ENCODE data around the gene C10orf90.

The C10orf90 gene

DNA sequence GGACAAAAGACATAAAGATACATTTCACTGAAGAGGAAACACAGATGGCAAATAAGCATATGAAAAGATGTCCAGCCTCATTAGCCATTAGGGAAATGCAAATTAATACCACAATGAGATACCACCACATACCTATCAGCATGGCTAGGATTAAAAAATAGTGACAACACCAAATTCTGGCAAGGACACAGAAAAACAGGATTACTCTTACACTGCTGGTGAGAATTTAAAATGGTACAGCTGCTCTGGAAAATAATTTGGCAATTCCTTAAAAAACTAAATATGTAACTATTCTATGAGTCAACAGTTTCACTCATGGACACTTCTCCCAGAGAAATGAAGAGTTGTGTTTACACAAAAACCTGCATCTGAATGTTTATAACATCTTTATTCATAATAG lies 121.1 kb downstream of the C10orf90 start:
- no peak for DNase-seq (ENCODE audit: low read depth)

DNA sequence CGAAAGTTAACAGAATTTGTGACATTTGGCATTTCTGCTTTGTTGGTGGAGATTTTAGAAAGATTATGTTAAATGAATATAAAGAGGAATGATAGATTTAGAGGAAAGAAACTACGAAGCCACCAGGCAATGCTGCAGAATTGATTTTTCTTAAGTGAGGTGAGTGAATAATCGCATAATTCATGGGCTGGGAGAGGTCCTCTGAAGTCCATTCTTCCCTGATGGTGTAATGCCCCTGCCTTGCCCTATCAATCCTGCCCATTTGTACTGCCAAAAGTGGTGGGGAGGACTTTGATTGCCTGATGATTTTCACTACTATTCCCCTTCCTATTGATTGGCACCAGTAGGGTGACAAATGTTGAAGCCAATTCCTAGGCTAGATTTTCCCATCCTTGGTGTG lies 125.9 kb downstream of the C10orf90 start:
- DNase-seq (ENCODE audit: low read depth), result no peak

DNA sequence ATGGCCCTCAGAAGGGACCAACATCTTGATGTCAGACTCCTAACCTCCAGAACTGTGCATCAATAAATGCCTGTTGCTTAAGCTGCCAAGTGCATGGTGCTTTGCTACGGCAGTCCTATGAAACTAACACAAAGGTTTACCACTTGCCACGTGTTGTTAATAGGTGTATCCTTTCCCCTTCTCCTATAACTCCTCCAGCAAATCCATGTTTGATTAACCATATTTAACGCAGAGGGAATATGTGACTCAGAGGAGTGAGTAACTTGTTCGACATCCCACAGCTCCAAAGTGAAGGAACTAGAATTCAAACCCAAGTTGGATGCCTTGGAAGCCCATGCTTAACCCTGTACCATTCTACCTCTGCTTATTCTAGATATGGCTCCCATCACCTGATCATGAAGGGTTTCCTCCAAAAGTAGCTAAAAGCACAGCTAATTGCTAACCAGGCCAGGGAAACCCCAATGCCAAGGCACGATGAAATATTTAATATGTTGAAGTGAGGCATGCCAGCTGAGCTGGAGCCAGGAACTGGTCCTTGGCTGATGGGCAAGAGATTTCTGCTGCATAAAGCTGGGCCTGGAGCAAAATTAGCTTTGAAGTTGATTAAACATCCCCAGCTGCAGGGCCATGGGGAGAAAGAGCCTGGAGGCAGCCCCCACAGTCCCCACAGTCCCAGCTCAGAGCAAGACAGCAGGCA lies 131.9 kb downstream of the C10orf90 start:
- DNase-seq (ENCODE audit: low read depth), result no peak

DNA sequence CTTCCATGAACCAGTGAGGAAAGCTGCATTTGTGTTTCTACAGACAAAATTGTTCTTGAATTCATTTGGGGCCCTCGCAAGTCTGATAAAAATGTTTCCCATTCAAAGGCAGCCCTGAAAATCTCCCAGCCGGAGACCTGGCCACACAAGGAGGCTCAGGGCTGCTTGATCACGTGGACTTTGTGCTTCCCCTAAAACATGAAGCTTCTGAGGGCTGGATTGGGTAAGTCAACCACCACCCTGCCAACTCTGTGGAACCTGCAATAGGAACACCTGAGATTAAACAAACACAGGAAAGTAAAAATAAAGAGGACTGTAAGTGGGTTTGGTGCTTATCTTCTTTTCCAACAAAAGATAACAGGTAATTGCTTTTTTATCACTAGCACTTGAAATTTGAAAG lies 133.8 kb downstream of the C10orf90 start:
- DNase-seq (ENCODE audit: low read depth), result no peak

DNA sequence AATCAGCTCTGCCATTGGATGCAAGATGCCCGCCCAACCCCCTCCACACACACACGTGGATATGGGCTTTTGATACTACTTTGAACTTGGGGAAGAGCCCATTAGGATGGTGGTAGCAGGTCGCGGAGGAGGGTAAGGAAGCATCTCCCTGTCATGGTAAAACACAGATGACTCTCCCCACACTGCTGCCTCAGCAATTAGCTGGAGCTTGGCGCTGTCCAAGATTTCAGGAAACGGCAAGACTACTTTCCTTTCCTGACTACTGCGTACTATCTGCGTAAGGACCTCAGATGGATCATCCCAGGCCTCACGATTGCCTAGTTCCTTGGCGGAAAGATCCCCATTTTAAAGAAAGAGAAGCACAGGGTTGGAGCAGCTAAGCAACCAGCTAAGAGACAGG lies 134.3 kb downstream of the C10orf90 start:
- DNase-seq (ENCODE audit: low read depth), result no peak

DNA sequence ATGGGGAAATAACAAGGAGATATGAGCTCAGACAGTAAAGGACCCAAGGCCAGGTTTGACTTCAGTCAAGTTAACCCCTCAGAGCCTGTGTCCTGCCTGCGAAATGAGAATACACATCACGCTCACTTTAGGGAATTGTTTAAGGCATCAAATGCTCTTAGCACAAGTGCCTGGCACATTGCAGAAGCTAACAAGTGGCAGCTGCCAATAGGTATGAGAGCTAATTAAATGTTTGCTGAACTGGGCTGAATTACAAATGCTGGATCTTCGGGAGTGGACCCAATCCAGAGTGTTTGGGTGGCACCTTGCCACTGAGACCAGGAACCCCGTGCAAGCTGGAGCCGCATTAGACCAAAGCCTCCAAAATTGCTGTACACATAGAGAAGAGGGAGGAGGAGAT lies 136.8 kb downstream of the C10orf90 start:
- no peak for DNase-seq (ENCODE audit: low read depth)

DNA sequence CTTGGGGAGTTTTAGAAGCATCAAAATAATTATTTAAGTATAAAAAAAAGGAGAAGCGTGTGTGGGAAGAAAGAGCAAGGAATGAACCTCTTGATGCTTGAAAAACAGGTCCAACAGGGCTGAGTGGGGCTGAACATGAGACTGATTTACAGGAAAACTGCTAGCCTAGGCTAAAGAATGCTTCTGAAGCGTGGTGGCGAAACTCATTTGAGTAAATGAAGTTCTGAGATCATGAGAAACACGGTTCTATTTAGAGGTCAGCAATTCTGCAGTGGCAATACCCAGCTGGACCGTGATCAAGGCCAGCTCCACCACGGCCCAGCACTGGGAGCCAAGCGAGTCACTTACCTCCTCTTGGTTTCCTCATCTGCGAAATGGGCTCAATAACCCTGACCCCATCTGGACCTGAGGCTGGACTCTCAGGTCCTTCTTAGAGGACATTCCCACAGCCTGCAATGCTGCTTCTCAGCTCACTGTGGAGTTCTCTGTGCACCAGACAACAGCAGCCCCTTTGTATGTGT lies 142.1 kb downstream of the C10orf90 start:
- no peak for DNase-seq (ENCODE audit: low read depth)

DNA sequence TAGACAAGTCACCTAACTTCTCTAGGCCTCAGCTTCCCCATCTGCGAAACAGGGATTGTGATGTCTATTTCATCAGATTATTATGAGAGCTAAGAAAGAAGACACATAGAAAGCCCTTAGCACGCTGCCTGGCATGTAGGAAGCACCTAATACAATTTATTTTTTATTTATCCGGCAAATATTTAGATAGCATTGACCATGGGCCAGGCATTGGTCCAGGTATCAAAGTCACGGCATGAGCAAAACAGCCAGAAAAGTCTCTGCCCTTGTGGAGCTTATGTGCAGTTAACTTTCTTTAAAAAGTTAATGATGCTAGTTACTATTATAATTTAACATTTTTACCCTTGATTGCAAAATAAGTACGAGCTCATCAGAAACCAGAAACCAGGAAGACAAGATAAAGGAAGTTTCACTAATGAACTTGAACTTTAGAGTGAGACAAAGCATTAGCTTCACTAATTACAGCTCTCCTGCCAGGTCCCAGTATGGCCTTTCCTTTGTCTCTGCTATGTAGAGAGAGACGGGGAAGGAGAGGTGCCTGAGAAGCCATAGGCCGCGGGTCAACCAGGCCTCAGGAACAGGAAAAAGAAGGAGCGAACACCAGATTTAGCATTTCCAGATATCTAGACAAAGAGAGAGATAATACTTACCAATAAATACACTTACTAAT lies 142.7 kb downstream of the C10orf90 start:
- no peak for DNase-seq (ENCODE audit: low read depth)

DNA sequence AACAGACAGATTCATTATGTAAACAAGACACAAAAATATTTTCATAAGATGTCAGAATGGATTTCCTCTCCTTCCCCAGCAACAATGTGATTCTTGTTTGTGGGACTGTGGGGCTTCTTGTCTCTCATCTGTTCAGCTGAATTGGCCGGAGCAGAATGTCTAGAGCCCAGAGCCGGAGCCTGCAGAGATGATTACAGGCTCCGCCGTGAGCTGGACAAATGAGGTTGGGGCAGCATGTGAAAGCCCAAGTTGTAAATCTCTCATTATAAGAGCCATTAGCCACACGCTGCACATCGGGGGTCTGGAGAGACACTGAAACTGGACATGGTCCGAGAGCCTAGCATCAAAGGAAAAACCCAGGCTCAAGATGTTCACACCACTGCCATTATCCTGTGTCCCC lies 145.2 kb downstream of the C10orf90 start:
- no peak for DNase-seq (ENCODE audit: low read depth)

DNA sequence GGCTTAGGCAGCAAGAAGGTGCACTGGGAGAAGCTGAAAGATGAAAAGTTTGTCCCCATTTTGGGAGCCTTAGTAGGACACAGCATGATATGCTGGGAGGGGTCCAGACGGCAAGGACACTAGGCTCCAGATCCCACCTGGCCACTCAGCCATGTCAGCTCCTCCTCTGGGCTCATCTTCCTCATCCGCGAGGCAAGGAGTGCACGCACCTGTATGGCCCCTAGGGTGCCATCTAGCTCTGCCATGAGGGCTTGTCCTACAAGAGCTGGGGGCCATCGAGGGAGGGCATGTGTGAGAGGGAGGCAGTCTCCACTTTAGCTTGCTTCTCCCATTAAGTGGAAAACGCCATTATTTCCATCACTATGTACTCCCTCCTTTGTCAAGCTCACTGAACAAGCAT lies 146.0 kb downstream of the C10orf90 start:
- no peak for DNase-seq (ENCODE audit: low read depth)

DNA sequence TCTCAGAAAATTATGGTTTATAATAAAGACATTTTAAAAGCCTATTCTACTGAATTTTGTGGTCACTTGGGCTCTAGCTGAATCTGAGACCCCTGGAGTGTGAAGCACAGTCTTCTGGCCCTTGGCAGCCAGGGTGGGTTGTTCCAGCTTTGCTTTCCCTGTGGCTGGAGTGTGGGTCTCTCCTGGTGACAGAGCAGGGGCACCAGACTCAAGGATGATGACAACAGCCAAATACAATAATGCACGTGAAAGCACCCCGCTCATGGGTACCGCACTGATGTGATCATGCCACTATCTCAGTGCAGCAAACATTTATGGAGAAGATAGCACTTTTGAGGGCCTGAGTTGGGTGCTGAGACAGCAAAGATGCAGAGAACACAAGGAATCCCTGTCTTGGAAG lies 147.4 kb downstream of the C10orf90 start:
- no peak for DNase-seq (ENCODE audit: low read depth)

DNA sequence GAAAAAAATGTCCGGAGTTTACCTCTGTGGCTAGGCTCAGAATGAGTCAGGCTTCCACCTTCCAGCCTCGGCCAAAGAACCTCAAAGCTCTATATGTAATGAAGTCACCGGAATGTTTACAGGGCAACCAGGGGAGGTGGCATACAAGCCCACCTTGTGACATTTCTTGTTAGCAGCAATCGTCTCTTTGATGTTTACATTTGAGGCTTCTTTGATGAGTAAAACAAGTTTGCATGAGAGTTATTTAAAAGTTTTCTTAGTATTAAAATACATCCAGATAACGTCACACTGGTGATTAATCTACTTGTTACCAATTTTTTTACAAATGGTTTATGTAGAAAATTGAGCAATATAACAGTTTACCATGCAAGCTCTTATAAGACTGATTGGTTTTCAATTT lies 149.1 kb downstream of the C10orf90 start:
- no peak for DNase-seq (ENCODE audit: low read depth)

DNA sequence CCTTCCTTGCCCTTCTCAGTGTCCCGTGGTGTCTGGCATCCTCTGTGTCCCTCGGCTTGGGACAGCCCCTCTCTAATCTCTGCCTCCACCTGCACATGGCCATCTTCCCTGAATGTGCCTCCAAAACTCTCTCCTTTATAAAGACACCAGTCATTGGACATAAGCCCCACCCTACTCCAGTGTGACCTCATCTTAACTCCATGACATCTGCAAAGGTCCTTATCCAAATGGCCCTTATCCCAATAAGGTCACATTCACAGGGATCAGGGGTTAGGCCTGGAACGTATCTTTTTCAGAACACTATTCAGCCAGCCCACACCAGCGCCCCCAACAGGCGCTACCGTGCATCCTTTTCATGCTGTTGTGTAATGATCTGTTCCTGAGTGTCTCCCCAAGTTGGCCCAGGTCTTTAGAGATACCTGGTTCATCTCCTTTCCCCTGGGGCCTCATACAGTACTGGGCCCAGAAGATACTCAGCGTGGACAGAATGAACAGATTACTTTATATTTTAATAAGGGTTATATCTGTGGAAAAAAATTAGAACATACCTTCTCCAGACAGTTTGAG lies 149.7 kb downstream of the C10orf90 start:
- DNase-seq (ENCODE audit: low read depth), result no peak

DNA sequence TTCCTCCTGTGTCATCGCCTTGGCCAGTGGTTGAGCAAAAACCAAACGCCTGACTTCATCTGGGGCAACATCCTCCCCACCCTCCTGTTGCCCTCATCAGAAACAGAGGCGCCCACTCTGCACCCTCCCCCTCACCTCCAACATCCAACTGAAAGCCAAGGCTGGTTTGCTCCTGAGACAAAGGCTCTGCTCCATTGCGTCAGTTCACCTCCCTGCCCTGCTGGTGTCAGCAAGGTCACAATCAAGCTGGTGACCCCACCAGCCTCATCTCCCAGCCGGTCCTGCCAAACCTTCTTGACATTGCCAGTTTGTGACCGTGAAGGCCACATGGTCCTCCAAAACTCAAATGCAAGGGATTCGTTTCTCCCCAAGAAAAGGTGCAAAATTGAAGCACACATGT lies 150.5 kb downstream of the C10orf90 start:
- DNase-seq (ENCODE audit: low read depth), result no peak

DNA sequence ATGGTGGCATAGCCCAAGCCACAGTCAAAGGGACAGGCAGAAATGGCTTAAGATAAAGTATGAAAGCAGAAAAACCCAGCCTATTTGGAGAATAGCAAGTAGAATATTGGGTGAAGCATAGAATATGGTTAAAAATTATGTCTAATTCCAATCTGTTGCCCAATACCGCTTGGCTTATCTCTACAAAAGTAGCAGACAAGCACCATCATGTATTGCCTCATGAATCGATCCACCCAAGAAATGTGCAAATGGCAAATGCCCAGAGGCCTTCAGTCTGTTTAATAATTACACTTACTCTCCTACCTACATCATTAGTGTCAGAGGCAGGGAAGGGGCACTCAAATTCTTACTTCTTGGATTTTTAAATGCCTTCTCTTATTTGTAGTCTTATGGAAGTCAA lies 151.3 kb downstream of the C10orf90 start:
- no peak for DNase-seq (ENCODE audit: low read depth)

DNA sequence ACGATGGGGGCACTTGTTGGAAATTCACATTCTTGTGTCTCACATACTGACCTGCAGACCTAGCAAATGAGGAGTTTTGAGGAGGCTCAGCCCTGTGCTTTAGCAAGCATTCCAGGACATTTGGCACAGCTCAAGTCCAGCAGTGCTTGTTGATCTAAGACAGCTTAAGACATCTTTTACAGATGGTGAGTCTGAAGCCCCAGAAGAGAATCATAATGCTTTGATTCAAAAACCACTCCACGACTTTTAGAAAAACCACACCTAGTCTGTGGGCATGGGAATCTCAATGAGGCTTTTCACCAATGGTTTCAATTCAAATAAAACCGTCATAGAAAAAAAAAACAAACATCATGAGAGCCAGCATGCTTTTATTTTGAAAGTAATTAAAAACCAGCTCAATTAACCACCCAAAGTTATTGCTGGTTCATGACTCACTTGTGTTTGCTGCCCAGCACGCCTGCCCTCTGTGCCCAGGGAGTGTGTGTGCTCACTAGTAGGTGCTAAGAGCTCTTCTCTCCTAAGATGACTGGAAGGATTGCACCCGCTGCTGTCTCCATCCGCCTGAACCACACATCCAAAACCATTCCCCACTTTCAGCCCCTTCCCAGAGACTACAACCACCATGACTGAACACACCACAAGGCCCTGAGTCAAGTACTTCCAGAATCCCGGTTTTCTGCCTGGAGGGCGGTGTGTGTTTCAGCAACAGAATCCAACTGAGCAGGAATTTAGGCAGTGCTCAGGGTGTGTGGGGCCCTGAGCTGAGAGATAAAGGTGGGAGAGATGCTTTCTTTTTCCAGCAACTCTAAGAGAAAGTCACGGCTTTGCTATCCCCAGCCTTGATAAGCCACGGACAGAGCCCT lies 152.0 kb downstream of the C10orf90 start:
- DNase-seq (ENCODE audit: low read depth), result no peak

DNA sequence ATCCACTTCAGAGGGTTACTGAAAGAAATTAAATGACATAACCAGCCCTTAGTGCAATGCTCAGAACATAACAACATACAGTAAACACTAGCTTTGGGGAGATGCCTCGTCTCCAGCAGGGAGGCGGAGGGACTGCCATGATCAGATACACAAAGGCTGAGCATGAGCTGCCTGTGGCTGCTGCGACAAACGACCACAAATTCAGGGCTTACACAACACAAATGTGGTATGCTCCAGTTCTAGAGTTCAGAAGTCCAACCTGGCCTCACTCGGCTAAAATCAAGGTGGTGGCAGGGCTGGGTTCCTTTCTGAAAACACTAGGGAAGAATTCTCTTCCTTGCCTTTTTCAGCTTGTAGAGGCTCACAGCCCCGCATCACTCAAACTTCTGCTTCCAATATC lies 154.0 kb downstream of the C10orf90 start:
- no peak for DNase-seq (ENCODE audit: low read depth)

DNA sequence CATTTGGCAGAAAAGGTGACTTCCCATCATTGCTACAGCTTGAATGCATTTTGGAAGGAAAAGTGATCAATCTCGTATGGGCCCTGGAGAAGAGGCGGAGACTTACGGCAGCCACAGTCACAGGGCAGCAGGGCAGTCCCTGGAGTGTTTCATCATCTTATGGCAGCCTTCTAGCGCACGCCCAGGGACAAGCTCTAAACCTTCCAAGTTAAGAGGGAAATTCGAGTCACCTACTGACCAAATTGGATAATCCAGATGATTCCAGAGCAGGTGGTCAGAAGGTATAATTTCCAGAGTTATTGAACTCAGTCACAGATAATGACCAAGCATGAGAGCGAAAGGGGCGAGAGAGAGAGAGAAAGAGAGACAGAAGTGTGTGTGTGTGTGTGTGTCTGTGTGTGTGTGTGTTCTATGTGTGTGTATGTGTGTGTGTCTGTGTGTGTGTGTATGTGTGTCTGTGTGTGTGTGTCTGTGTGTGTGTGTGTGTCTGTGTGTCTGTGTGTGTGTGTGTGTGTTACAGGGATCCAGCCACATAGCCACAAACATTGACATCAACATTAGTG lies 158.5 kb downstream of the C10orf90 start:
- DNase-seq (ENCODE audit: low read depth), result no peak

DNA sequence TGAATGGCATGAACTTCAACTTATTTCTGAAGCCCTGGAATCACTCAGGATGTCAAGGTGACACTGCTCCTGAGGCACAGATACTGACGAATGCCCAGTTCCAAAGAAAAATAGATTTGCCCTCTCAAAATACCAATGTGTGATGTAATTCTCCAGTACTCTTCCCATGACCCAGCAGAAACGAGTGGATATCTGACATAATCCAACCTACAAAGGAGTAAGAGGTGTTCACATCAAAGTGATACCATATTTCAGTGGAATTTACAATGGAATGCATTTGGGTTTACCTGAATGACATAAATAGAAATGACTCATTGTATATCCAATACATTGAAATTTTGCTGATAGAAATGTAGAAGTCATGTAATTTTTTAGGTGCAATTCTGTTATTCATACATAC lies 161.3 kb downstream of the C10orf90 start:
- no peak for DNase-seq (ENCODE audit: low read depth)

DNA sequence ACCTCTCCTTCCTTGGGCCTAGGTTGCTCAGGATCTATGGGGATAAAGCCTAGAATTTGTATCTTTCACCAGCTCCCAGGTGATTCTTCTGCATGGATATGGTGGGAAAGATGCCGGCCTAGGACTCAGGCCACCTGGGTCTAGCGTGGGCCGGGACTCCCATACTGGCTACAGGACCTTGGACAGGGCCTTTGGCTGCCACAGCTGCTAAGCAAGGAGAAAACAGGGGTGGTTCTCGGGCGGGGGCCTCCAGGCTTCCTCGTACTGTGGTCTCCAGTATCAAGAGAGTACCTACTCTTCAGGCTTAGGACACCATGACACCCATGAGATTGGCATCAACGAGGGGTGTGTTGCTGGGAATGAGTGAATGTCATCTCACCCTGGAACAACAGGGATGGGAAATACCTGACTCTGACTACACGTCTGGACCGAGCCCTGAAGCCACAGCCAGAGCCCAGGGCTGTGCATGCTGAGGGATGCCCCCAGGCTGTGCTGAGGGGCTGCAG lies 161.9 kb downstream of the C10orf90 start:
- DNase-seq (ENCODE audit: low read depth), result no peak

DNA sequence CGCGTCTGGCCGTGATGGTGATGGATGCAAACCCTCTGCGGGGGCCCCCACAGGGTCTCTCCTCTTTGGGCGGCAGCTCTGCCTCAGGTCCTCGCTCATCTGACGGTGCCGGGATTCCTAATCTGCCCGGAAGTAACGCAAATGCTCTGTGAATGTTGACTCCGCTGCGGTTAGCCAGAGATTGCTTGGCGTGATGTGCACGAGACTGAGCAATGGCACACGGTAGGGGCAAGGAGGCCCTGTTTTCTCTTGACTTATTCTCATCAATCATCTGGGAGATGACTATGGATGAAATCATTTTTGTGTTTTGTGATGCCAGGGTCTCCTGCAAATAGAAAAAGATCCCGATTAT lies 165.8 kb downstream of the C10orf90 start:
- no peak for DNase-seq (ENCODE audit: low read depth)
